ENCODE measurements around the gene OTUD3. TPM values are rescaled to one million over a fixed set of nuclear protein-coding genes. Genes with fewer than 3 reads are reported as not detected.
A peak's percentile ranks its signal among the peaks of the same experiment; 100 is the strongest.

The OTUD3 gene
- total and polyA plus RNA-seq, 2 of the 13 experiments (the other 11 are each of a cell fraction or from before 2014, with no cell fraction given): 5.2 to 7.5 TPM

- TF ChIP-seq, protein P1, sequence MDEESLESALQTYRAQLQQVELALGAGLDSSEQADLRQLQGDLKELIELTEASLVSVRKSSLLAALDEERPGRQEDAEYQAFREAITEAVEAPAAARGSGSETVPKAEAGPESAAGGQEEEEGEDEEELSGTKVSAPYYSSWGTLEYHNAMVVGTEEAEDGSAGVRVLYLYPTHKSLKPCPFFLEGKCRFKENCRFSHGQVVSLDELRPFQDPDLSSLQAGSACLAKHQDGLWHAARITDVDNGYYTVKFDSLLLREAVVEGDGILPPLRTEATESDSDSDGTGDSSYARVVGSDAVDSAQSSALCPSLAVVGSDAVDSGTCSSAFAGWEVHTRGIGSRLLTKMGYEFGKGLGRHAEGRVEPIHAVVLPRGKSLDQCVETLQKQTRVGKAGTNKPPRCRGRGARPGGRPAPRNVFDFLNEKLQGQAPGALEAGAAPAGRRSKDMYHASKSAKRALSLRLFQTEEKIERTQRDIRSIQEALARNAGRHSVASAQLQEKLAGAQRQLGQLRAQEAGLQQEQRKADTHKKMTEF (CRISPR knock-in tag; IDR thresholded peaks at IDR 0.05): 0 out of 2 replicates have a peak, but pooled peaks have one; percentile 30
- TF ChIP-seq TEAD3 (CRISPR knock-in tag; optimal IDR thresholded peaks at IDR 0.05; ENCODE audit: borderline replicate concordance): peak; percentile 51
- TF ChIP-seq SMAD1 (CRISPR knock-in tag; IDR thresholded peaks at IDR 0.05; ENCODE audit: borderline replicate concordance, low read depth): no peak
- 0 out of 2 replicates have a peak, but pooled peaks have one; percentile 43 for TF ChIP-seq ZBTB7B (CRISPR knock-in tag; IDR thresholded peaks at IDR 0.05)
- TF ChIP-seq ERF (CRISPR knock-in tag; IDR thresholded peaks at IDR 0.05): peak; percentile 59; the same call in 1 of the 2 replicates
- TF ChIP-seq ZNF362 (CRISPR knock-in tag; IDR thresholded peaks at IDR 0.05; ENCODE audit: borderline replicate concordance): peak; percentile 62; the same call in 1 of the 2 replicates
- no peak for TF ChIP-seq ZMYM4 (CRISPR knock-in tag; IDR thresholded peaks at IDR 0.05)
- peak; percentile 97 for TF ChIP-seq STAG1 (CRISPR knock-in tag; IDR thresholded peaks at IDR 0.05)
- TF ChIP-seq TGIF2 (CRISPR knock-in tag; IDR thresholded peaks at IDR 0.05): no peak
- TF ChIP-seq, protein P2, sequence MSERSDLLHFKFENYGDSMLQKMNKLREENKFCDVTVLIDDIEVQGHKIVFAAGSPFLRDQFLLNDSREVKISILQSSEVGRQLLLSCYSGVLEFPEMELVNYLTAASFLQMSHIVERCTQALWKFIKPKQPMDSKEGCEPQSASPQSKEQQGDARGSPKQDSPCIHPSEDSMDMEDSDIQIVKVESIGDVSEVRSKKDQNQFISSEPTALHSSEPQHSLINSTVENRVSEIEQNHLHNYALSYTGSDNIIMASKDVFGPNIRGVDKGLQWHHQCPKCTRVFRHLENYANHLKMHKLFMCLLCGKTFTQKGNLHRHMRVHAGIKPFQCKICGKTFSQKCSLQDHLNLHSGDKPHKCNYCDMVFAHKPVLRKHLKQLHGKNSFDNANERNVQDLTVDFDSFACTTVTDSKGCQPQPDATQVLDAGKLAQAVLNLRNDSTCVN (CRISPR knock-in tag; IDR thresholded peaks at IDR 0.05; ENCODE audit: borderline replicate concordance): no peak
- peak; percentile 24; the same call in 1 of the 2 replicates for TF ChIP-seq FOSL2 (CRISPR knock-in tag; IDR thresholded peaks at IDR 0.05)
- TF ChIP-seq TSC22D2 (CRISPR knock-in tag; IDR thresholded peaks at IDR 0.05; ENCODE audit: borderline replicate concordance): 0 out of 2 replicates have a peak, but pooled peaks have one; percentile 80
- no peak for TF ChIP-seq ZNF430 (CRISPR knock-in tag; IDR thresholded peaks at IDR 0.05)
- no peak for TF ChIP-seq SOX13 (IDR thresholded peaks at IDR 0.05)
- 0 out of 4 replicates have a peak, but pooled peaks of 1 of the 2 experiments have one; percentile 12 for TF ChIP-seq SOX13 (CRISPR knock-in tag; conservative IDR thresholded peaks at IDR 0.05 in 1 of 2, IDR thresholded peaks at IDR 0.05 in 1 of 2)
- 0 out of 2 replicates have a peak, but pooled peaks have one; percentile 37 for TF ChIP-seq TMF1 (CRISPR knock-in tag; IDR thresholded peaks at IDR 0.05; ENCODE audit: low read depth)
- TF ChIP-seq ASH2L (IDR thresholded peaks at IDR 0.05; ENCODE audit: insufficient read length, low read depth, low read length): peak; percentile 25
- TF ChIP-seq TAF1 (CRISPR knock-in tag; IDR thresholded peaks at IDR 0.05): no peak
- 0 out of 2 replicates have a peak, but pooled peaks have one; percentile 22 for TF ChIP-seq PHF21A (CRISPR knock-in tag; IDR thresholded peaks at IDR 0.05)
- TF ChIP-seq, protein P3, sequence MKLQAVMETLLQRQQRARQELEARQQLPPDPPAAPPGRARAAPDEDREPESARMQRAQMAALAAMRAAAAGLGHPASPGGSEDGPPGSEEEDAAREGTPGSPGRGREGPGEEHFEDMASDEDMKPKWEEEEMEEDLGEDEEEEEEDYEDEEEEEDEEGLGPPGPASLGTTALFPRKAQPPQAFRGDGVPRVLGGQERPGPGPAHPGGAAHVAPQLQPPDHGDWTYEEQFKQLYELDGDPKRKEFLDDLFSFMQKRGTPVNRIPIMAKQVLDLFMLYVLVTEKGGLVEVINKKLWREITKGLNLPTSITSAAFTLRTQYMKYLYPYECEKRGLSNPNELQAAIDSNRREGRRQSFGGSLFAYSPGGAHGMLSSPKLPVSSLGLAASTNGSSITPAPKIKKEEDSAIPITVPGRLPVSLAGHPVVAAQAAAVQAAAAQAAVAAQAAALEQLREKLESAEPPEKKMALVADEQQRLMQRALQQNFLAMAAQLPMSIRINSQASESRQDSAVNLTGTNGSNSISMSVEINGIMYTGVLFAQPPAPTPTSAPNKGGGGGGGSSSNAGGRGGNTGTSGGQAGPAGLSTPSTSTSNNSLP (IDR thresholded peaks at IDR 0.05; ENCODE audit: low read depth, low read length): no peak
Measured at GRCh38 chr1:19918057-19918456, 35.9 kb downstream of the OTUD3 start (continued).
